ENCODE data around the gene PTOV1. TPM values are rescaled to one million over a fixed set of nuclear protein-coding genes. Genes with fewer than 3 reads are reported as not detected.

Gene PTOV1
- total RNA-seq, 2 donors from 2014 or later: 64.6 to 78.0 TPM

DNA sequence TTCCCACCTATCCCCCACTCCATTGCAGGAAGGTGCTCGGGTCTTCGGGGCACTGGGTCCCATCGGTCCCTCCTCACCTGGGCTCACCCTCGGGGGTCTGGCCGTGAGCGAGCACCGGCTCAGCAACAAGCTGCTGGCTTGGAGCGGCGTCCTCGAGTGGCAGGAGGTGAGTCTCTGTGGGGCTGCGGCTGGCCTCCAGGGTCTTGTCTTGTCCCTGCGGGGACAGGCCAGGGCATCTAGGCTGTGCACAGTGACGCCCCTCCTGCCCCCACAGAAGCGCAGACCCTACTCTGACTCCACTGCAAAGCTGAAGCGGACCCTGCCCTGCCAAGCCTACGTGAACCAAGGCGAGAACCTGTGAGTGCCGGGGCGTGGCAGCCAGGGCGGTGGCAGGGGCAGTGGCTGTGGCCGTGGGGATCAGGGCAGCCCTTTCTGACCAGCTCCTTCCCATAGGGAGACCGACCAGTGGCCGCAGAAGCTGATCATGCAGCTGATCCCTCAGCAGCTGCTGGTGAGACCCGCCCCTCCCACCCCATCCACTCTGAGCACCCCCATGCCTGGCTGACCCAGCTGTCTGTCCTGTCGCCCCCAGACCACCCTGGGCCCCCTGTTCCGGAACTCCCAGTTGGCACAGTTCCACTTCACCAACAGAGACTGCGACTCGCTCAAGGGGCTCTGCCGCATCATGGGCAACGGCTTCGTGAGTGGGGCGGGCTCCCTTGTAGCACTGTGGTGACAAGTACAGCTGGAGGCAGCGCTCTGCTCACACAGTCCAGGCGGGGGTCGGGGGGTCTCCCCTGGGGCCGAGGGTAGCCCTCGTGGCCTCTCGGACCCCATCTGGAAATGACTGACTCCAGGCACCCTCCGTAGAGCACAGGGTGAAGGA, 3.7 kb downstream of the PTOV1 start:
- Mint-ChIP-seq H3K27ac (no peak overlapping the region), H3K27me3 (no peaks in the 10 kb centered on the region), H3K36me3 (no peaks in the 10 kb centered on the region), H3K9me3 (no peaks in the 10 kb centered on the region), H3K4me3 (no peak overlapping the region), H3K4me1 (ENCODE audit: low read depth in 2 of 2) (peaks cover 15 to 17% of the 10 kb centered on the region in 2 donors)
- DNase-seq (ENCODE audit: low spot score): no peak
- ATAC-seq: no peak

DNA sequence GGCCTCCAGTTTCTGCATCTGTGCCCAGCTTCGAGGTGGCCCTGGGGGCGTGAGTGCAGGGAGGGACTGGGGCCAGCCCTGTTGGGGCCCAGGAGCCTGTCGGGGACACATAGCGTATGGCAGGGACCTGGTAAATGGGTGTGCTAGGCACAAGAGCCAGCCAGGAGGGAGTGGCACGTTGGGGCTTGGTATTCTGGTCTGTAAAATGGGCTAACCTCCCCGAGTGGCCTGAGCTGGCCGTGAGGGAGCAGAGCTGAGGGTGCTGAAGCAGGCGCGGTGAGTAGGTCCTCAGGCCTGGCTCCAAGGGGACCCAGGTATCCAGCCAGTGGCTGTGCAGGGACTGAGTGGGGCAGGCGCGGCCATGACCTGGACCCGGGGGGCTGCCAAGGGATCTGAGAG, 4.3 kb downstream of the PTOV1 start:
- no peaks in the 10 kb centered on the region for H3K36me3 Mint-ChIP-seq
- ATAC-seq: no peak
- no peaks in the 10 kb centered on the region for H3K27me3 Mint-ChIP-seq
- peaks cover 9 to 11% of the 10 kb centered on the region in 2 donors for H3K4me1 Mint-ChIP-seq (ENCODE audit: low read depth in 2 of 2)
- H3K27ac Mint-ChIP-seq: peak overlapping the region in 1 of 2 donors; percentile 57
- no peaks in the 10 kb centered on the region for H3K9me3 Mint-ChIP-seq
- H3K4me3 Mint-ChIP-seq: no peak overlapping the region
- no peak for DNase-seq (ENCODE audit: low spot score)

DNA sequence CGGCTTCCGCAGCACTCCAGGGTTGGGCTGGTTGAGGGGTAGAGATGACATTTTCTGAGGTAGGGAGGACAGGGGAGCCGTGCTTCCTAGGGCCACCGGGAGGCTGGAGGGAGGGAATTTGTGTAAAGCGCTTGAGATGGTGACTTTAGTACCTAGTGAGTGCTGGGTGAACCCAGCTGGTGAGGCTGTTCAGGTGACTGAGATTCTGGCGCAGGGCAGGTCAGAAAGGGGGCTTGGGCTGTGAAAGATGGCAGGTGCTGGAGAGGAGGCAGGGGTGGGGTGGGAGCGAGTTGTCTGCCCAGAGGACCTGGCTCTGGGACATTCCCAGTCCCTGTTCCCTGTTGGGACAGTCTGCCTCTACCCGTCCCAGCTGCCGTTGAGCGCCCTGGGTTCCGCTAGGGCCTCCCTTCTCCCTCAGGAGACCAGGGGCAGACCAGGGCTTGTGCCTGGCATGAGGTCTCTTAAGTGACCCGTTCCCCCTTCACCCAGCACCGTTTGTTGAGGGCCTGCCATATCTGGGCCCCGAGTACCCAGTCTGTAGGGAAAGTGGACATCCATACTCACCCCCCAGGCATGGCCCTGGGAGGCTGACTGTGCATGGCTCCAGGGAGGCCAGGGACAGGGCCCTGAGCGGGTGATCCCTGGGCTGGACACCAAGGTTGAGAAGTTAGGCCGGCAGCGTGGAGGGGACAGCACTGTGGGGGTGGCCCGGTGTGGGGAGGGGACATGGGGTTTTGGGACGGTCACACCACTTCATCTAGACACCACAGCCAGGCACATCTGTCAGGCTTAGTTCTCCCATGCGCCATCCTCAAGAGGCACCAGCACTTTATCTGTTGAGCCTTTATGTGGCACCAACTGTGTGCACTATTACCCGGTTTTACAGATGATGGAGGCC, 5.0 kb downstream of the PTOV1 start:
- H3K4me3 Mint-ChIP-seq: no peak overlapping the region
- no peaks in the 10 kb centered on the region for H3K27me3 Mint-ChIP-seq
- peak overlapping the region in 1 of 2 donors; percentile 57 for H3K27ac Mint-ChIP-seq
- no peaks in the 10 kb centered on the region for H3K9me3 Mint-ChIP-seq
- ATAC-seq: no peak
- H3K36me3 Mint-ChIP-seq: no peaks in the 10 kb centered on the region
- DNase-seq (ENCODE audit: low spot score): no peak
- peaks cover 9% of the 10 kb centered on the region in 2 donors for H3K4me1 Mint-ChIP-seq (ENCODE audit: low read depth in 2 of 2)

DNA sequence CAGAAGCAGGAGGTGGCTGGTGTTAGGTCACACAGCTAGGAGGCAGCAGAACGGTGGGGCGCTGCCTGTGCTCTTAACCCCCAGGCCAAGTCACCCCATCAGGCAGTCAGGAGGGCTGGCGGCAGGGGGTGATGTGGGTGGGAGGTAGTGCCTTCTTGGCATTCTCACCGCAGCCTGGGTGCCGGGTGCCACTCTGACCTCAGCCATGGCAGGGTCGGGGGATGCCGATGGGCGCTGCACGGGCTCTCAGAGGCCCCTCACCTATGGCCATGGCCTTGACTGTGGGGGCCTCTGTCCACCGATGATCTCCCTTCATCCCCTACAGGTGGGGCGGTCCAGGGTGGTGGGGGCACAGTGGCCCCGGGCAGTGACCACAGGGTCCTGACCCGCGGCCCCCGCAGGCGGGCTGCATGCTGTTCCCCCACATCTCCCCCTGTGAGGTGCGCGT, 5.6 kb downstream of the PTOV1 start:
- Mint-ChIP-seq H3K4me1 (ENCODE audit: low read depth in 2 of 2) (peaks cover 9% of the 10 kb centered on the region in 2 donors), H3K9me3 (no peaks in the 10 kb centered on the region), H3K36me3 (no peaks in the 10 kb centered on the region), H3K4me3 (no peak overlapping the region), H3K27me3 (no peaks in the 10 kb centered on the region), H3K27ac (no peak overlapping the region)
- DNase-seq (ENCODE audit: low spot score) (no peak), ATAC-seq (peak in 1 of 2 donors; percentile 5)

DNA sequence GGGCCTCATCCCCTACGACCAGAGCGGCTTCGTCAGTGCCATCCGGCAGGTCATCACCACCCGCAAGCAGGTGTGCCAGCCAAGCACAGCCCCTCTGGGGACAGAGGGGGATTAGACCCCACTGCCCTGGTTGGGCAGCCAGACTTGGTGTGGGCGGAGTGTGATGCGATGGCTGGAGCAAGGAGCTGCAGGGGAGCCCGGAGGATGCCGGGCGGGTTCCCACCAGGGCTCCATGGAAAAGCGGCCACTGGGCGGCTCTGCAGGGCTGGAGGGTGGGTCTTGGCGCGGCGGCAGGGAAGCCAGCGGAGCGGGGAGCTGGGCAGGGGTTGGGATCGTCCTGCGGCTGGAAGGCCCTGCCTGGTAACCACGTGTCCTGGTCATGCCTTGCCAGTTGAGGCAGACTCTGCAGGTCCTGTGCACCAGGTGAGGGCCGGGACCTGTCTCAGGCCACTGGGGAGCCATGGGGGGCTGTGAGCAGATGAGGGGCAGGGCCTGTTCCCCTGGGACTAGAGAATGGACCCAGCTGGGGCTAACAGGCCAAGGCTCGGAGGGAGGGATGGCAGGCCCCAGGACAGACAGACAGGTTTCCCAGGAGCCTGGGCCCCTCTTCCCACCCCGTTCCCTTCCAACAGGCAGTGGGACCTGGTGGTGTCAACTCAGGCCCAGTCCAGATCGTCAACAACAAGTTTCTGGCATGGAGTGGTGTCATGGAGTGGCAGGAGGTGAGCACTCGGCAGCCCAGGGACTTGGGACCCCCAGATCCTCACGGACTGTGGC, 6.3 kb downstream of the PTOV1 start:
- Mint-ChIP-seq H3K9me3 (no peaks in the 10 kb centered on the region), H3K27me3 (no peaks in the 10 kb centered on the region), H3K36me3 (no peaks in the 10 kb centered on the region), H3K4me3 (no peak overlapping the region), H3K4me1 (ENCODE audit: low read depth in 2 of 2) (peaks cover 6% of the 10 kb centered on the region in 2 donors), H3K27ac (no peak overlapping the region)
- DNase-seq (ENCODE audit: low spot score) (no peak), ATAC-seq (no peak)

DNA sequence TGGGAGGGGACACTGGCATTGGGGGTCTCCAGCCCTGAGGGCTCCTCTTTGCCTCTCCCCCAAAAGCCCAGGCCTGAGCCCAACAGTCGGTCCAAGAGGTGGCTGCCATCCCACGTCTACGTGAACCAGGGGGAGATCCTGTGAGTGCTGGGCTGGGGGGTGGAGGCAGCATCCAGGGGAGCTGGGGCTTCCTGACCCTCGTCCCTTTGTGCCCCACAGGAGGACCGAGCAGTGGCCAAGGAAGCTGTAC, 6.8 kb downstream of the PTOV1 start:
- Mint-ChIP-seq H3K27me3 (no peaks in the 10 kb centered on the region), H3K4me3 (no peak overlapping the region), H3K4me1 (ENCODE audit: low read depth in 2 of 2) (peaks cover under 1% of the 10 kb centered on the region in 2 donors), H3K36me3 (no peaks in the 10 kb centered on the region), H3K27ac (no peak overlapping the region), H3K9me3 (no peaks in the 10 kb centered on the region)
- DNase-seq (ENCODE audit: low spot score): no peak
- no peak for ATAC-seq

DNA sequence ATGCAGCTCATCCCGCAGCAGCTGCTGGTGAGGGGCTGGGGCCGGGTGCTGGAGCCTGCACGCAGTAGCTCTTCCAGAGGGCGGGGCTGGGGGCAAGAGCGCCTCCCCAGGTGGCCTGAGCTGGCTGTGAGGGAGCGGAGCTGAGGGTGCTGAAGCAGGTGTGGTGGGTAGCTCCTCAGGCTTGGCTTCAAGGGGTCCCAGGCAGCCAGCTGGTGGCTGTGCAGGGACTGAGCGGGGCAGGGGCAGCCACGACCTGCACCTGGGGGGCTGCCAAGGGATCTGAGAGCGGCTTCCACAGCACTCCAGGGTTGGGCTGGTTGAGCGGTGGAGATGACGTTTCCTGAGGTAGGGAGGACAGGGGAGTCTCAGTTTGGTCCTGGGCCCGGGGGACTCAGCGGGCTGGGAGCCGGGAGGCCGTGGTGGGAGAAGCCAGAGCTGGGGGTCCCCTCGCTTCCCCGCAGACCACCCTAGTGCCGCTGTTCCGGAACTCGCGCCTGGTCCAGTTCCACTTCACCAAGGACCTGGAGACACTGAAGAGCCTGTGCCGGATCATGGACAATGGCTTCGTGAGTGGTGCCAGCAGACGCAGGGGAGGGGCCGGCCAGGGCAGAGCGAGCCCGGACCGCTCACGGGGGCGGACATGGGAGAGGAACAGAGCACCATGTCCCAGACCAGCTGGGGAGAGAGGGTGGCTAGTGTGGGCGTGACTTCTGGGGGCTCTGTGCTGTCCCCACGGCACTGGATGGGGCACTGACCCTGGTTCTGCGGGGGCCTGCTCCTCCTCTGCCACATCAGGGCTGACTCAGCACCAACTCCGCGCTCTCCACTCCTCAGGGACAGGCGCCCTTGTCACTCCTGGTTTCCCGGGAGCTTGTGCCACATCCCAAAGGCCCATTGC, 7.4 kb downstream of the PTOV1 start:
- no peak overlapping the region for H3K27ac Mint-ChIP-seq
- peaks cover 3 to 4% of the 10 kb centered on the region in 2 donors for H3K4me1 Mint-ChIP-seq (ENCODE audit: low read depth in 2 of 2)
- H3K36me3 Mint-ChIP-seq: no peaks in the 10 kb centered on the region
- no peaks in the 10 kb centered on the region for H3K27me3 Mint-ChIP-seq
- ATAC-seq (no peak), DNase-seq (ENCODE audit: low spot score) (no peak)
- H3K9me3 Mint-ChIP-seq: no peaks in the 10 kb centered on the region
- H3K4me3 Mint-ChIP-seq: no peak overlapping the region

DNA sequence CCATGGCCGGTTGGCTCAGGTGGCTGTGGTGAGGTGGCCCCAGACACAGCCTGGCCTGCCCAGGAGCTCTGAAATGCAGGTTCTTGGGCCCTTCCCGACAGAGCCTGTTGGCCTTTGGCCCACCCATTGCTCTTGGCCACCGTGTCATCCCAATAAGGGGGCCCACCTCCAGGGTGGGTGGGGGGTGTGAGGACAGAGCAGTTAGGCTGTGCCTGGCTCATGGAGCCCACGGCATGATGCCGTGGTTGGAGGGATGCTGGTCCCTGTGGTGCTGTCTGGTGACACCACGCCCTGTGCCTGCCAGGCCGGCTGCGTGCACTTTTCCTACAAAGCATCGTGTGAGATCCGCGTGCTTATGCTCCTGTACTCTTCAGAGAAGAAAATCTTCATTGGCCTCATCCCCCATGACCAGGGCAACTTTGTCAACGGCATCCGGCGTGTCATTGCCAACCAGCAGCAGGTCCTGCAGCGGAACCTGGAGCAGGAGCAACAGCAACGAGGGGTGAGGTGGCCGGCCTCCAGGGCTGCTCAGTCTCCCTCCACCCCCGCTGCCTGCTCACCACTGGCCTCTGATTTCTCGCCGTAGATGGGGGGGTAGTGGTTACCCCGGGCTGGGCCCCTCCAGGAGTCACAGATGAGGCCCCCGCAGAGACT, 8.8 kb downstream of the PTOV1 start:
- Mint-ChIP-seq H3K4me3 (no peak overlapping the region), H3K36me3 (no peaks in the 10 kb centered on the region), H3K27ac (no peak overlapping the region), H3K4me1 (ENCODE audit: low read depth in 2 of 2) (peaks cover 13 to 14% of the 10 kb centered on the region in 2 donors), H3K9me3 (no peaks in the 10 kb centered on the region), H3K27me3 (no peaks in the 10 kb centered on the region)
- ATAC-seq: no peak
- no peak for DNase-seq (ENCODE audit: low spot score)

DNA sequence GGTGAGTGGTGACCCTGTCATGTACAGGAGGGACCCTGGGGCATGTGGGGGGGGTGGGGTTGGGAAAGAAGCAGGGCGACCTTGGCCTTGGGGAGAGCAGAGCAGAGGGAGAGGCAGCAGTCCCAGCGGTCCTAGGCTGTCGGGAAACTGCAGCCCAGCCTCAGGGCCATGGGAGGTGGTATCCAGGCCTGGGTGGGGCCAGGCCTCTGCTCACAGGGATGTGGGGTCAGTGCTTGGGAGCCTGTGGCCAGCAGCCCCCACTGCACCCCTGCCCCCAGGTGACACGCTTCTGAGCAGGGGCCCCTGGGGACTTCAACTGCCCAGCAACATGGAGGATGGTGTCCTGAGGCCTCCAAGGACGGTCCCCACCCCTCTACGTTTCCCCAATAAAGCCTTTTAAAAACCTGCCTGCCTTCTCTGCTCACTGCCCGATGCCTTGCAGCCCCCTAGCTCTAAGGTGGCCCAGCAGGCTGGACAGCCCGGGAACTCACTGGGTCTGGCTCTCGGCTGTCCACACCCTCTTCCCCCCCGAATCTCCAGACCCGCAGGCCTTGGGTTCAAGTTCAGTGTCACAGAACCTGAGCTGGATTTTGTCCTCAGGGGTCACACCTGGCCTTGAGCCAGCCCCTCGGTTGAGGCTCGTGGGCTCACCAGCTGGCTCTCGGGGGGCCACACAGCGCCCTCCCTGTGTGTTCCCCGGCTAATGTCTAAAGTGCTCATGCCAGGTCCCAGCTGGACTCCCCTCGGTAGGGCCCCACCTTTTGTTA, 9.6 kb downstream of the PTOV1 start:
- DNase-seq (ENCODE audit: low spot score) (no peak), ATAC-seq (no peak)
- Mint-ChIP-seq H3K27me3 (no peaks in the 10 kb centered on the region), H3K4me3 (no peak overlapping the region), H3K4me1 (ENCODE audit: low read depth in 2 of 2) (peaks cover 17 to 19% of the 10 kb centered on the region in 2 donors), H3K27ac (no peak overlapping the region), H3K9me3 (no peaks in the 10 kb centered on the region), H3K36me3 (no peaks in the 10 kb centered on the region)

DNA sequence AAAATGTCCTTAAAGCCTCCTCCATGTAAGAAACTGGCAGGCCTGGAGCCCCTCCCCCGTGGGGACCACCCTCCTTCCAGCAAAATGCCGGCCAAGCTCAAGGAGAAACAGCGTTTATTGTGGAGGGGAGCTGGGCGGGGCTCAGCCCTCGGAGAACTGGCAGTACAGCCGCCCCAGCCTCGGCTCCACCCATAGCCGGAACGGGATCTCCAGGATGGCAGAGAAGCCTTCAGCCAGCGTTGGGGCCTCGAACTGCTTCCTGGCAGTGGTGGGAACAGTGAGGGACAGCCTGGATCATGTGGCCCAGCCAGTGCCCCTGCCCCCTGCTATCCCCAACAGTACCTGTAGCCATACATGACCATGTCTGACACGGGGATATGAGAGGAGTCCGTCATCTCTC, 10.1 kb downstream of the PTOV1 start:
- no peaks in the 10 kb centered on the region for H3K36me3 Mint-ChIP-seq
- ATAC-seq (no peak), DNase-seq (ENCODE audit: low spot score) (no peak)
- no peaks in the 10 kb centered on the region for H3K9me3 Mint-ChIP-seq
- peaks cover 22 to 24% of the 10 kb centered on the region in 2 donors for H3K4me1 Mint-ChIP-seq (ENCODE audit: low read depth in 2 of 2)
- H3K27ac Mint-ChIP-seq: no peak overlapping the region
- H3K4me3 Mint-ChIP-seq: no peak overlapping the region
- H3K27me3 Mint-ChIP-seq: no peaks in the 10 kb centered on the region

DNA sequence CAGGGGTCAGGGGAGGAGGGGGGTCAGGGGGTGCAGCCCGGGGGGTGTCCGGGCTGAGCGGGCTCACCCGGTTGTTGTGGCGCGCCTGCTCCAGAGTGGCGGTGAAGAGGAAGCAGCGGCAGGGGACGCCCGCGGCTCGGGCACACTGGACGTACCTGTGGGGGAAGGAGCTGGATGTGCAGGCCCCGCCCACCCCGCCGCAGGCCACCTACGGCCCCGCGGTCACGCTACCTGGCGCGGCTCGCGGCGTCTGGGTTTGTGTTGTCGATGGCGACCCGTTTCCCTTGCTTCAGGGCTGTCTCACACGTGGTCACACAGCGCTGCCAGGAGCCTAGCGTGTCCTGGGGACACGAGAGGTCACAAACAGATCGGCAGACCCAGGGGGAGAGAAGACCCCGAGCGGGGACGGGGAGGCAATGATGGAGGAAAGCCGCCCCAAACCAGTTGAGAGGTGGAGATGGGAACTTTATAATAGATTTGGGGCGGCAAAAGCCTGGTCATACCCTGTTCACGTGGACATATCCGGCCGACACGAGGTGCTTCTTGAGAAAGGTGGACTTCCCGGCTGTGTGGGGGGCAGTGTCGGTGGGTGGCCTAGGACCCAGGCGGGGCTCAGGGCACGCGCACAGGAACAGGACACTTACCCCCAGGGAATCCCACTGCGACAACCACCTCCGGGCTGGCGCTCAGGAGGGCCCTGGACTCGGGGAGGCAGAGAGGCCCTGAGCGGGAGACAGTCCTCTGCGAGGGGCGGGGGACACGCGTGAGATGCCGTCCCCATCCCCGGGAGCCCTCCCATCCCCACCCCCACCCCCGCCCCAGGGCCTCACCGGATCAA, 10.8 kb downstream of the PTOV1 start:
- Mint-ChIP-seq H3K36me3 (no peaks in the 10 kb centered on the region), H3K9me3 (no peaks in the 10 kb centered on the region), H3K4me3 (no peak overlapping the region), H3K4me1 (ENCODE audit: low read depth in 2 of 2) (peaks cover 28 to 31% of the 10 kb centered on the region in 2 donors), H3K27ac (no peak overlapping the region), H3K27me3 (no peaks in the 10 kb centered on the region)
- ATAC-seq: no peak
- no peak for DNase-seq (ENCODE audit: low spot score)

Data from natural killer cell treated with Interleukin-12 subunit alpha and Interleukin-12 subunit beta and Interleukin-15 and Interleukin-18, amount 100 ng/mL, for 72 hours (primary cell).